GM20000 (cell line): ENCODE measurements around the gene STAU1.

Source experiments
- DNase-seq: peaks from one replicate; pipeline ENCODE4 v3.0.0; 2012; ENCODE audit warnings: low spot score
- TF ChIP-seq, protein P1 (sequence below): IDR thresholded peaks from 2 replicates; pipeline ENCODE4 v1.5.1; 2012; ENCODE audit warnings: mild to moderate bottlenecking, control low read depth; ENCODE audit errors: extremely low read depth, missing control alignments

The STAU1 gene, protein sequence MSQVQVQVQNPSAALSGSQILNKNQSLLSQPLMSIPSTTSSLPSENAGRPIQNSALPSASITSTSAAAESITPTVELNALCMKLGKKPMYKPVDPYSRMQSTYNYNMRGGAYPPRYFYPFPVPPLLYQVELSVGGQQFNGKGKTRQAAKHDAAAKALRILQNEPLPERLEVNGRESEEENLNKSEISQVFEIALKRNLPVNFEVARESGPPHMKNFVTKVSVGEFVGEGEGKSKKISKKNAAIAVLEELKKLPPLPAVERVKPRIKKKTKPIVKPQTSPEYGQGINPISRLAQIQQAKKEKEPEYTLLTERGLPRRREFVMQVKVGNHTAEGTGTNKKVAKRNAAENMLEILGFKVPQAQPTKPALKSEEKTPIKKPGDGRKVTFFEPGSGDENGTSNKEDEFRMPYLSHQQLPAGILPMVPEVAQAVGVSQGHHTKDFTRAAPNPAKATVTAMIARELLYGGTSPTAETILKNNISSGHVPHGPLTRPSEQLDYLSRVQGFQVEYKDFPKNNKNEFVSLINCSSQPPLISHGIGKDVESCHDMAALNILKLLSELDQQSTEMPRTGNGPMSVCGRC

DNA sequence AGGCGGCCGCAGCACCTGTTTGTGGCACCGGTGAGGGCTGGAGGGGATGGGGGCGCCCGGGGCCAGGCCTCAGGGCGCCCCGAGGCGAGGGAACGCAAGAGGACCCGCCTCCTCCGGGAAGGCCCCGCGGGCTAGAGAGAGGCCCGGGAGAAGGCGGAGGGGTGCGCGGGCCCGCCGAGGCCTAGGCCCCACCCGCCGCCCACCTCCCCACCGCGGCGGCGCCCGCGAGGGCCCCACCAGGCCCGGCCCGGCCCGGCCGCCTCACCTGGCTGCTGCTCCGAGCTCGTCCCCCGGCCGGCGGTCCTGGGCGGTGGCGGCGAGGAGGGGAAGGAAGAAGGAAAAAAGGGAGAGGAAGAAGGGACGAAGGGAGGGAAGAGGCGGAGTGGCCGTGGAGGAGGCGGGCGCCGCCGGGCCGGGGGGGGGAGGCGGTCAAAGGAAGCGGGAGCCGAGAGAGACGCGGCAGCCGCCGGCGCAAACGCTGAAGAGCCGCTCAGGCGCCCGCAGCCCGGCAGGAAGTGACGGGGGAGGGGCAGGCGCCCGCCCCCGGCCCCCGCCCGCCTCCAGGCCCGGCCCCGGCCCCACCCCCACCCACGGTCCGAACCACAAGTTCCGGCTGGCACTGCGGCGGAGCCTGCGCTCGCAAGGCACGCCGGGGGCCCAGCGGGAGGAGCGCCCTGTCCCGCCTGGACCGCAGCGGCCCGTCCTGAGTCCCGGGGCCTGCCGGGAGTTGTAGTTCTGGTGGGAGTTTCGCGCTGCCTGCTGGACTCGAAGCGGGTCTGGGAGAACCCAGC, at the start of gene STAU1:
STAU1 (minus strand) TSS at position 484 of the 791 bp plus-strand sequence. CDS start 22,133 bp downstream, outside the sequence.
- DNase-seq = peak; percentile 98
- TF ChIP-seq, protein P1, sequence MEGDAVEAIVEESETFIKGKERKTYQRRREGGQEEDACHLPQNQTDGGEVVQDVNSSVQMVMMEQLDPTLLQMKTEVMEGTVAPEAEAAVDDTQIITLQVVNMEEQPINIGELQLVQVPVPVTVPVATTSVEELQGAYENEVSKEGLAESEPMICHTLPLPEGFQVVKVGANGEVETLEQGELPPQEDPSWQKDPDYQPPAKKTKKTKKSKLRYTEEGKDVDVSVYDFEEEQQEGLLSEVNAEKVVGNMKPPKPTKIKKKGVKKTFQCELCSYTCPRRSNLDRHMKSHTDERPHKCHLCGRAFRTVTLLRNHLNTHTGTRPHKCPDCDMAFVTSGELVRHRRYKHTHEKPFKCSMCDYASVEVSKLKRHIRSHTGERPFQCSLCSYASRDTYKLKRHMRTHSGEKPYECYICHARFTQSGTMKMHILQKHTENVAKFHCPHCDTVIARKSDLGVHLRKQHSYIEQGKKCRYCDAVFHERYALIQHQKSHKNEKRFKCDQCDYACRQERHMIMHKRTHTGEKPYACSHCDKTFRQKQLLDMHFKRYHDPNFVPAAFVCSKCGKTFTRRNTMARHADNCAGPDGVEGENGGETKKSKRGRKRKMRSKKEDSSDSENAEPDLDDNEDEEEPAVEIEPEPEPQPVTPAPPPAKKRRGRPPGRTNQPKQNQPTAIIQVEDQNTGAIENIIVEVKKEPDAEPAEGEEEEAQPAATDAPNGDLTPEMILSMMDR = no peak

DNA sequence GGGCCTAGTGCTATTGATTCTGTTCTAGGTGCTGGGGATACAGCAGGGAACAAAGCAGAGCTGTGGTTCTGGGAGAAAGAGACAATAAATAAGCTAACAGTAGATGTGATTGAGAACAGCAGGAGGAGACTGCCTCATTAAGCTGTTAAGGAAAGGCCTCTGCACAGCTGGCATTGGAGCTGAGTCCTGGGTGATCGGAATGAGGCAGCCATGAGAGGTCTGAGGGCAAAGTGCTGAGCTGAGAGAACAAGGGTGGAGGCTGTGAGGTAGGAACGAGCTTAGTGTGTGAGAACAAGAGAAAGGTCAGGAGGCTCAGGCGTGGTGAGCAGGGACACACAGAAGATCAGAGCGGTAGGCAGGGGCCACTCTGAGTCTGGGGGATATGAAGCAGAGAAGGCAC, 49.4 kb upstream of the STAU1 start:
- no peak for DNase-seq
- TF ChIP-seq, protein P1 = no peak

DNA sequence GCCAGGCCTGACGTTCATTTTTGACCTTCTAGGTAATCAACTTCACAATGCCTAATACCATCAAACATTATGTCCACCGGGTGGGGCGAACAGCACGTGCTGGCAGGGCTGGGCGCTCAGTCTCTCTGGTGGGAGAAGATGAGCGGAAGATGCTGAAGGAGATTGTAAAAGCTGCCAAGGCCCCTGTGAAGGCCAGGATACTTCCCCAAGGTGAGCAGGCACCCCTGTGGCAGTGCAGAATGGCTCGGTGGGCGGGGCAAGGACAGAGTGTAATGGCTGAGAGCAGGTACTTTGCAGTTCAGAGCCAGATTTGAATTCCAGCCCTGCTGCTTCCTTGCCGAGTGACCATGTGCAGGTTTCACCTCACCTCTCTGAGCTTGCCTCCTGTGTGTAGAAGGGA, 48.2 kb upstream of the STAU1 start:
- DNase-seq = no peak

DNA sequence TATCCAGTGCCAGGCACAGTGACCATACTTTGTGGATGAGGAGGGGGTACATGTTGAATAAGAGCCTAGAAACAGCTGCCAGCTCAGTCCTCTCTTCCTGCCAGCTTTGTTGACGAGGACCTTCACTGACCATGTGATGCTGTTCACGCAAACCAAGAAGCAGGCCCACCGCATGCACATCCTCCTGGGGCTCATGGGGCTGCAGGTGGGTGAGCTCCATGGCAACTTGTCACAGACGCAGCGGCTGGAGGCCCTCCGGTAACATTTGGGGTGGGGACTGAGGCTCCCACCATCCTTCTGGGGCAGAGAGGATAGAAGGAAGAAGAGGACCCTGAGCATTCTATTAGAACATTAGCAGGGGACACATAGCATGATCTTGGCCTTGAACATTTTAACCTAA, 46.7 kb upstream of the STAU1 start:
- TF ChIP-seq, protein P1 = no peak
- no peak for DNase-seq

More for the DNA sequence above, 48.2 kb upstream of the STAU1 start:
- TF ChIP-seq, protein P1 = no peak

DNA sequence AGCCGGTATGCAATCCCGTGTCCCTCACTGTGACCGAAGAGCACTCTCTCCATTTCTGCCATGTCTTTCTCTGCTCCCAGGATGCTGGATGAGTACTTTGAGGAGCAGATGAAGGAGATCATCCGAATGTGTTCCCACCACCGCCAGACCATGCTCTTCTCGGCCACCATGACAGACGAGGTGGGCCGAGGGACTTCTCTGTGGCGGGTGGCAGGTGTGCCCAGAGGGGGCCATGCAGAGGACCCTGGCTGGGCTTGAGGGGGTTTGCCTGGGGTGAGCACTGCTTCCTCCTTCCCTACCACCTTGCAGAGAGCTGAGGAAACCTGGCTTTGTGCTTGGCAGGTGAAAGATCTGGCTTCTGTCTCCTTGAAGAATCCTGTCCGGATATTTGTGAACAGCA, 45.1 kb upstream of the STAU1 start:
- TF ChIP-seq, protein P1 = no peak
- no peak for DNase-seq

DNA sequence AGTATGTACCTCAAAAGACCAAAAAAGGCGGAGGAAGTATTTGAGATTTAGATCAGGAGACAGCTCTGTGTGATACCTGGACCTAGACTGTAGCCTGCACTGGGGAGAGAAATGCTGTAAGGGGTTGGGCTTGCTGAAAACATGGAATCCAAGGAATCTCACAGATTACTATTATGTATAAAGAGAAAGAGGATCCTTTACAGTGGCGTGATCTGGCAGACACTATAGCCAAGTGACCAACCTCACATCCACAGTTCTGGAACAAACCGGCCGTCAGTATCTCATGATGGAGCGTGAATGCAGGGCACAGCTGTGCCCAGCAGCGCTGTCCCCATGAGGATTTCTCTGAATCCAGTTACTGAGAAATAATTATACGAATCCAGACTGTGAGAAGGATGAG, 43.3 kb upstream of the STAU1 start:
- TF ChIP-seq, protein P1 = no peak
- no peak for DNase-seq
